K562 (cell line): ENCODE results near the gene IZUMO1R. TPM values are rescaled to one million over a fixed set of nuclear protein-coding genes. Genes with fewer than 3 reads are reported as not detected.

Experiments
- ATAC-seq: fragments of 200-7000 bp; cut with Tn5 transposase; 3 replicates; pipeline ENCODE4 v1.9.1; 2020; ENCODE audit warnings: moderate library complexity
- BruUV-seq: library from RNA; stranded (reverse); fragments of 400-500 nt; replicated peaks from 2 replicates; lab custom pipeline; 2021; lab: Mats Ljungman, UMichigan
- CTCF ChIA-PET: fragments of 300-600 bp; formaldehyde crosslinking; extraction: SDS; loops from one replicate; lab custom pipeline; 2021; ENCODE audit warnings: low intra/inter-chr PET ratio; lab: Yijun Ruan, JAX
- POLR2A ChIA-PET: fragments of 300-600, 350-650 bp; sonication (Branson Sonifier 250); formaldehyde crosslinking; extraction: SDS; loops from one replicate; lab custom pipeline; 2021; ENCODE audit warnings: antibody characterized with exemption, inconsistent platforms; lab: Yijun Ruan, JAX
- DNase-seq, 4 experiments: peaks; one replicate each; pipeline versions ENCODE4 v3.0.0 to v3.0.0-alpha.2; 2011 to 2018; ENCODE audit warnings: low spot score in 3 of 4, mixed read lengths in 3 of 4; ENCODE audit errors: extremely low read depth in 1 of 4
- FAIRE-seq: peaks from 2 replicates; lab custom pipeline; 2011; peaks lifted over from hg19 to GRCh38; lab: Jason Lieb, UNC
- H2AFZ ChIP-seq: 2 replicates; pipeline ENCODE4 v1.6.0; 2011; ENCODE audit warnings: low read depth, low read length, control low read depth, inconsistent platforms
- H3K27ac ChIP-seq: fragments of 200-600 bp; 3 replicates; pipeline ENCODE4 v1.8.0; 2011; ENCODE audit warnings: low read depth, mild to moderate bottlenecking, control low read depth, inconsistent platforms, low read length, moderate library complexity, mixed read lengths; ENCODE audit errors: extremely low read depth
- H3K27me3 ChIP-seq, 2 experiments: fragments of 300-600 bp in 1 of 2; 2 replicates in 1 of 2; 3 replicates in 1 of 2; pipeline versions ENCODE4 v1.6.0 to v1.8.0; 2011; ENCODE audit warnings: inconsistent platforms in 2 of 2, low read length in 2 of 2, mild to moderate bottlenecking in 1 of 2, mixed read lengths in 1 of 2, moderate library complexity in 1 of 2; ENCODE audit not compliant: control insufficient read depth in 2 of 2, insufficient read depth in 2 of 2
- H3K36me3 ChIP-seq: fragments of 300-600 bp; 3 replicates; pipeline ENCODE4 v1.8.0; 2011; ENCODE audit warnings: mild to moderate bottlenecking, low read length, inconsistent platforms; ENCODE audit not compliant: control insufficient read depth, insufficient read depth
- H3K4me1 ChIP-seq, 2 experiments: fragments of 200-600 bp in 1 of 2; replicated peaks in 1 of 2; 2 replicates in 1 of 2; 3 replicates in 1 of 2; pipeline versions ENCODE4 v1.5.1 to v1.8.0; 2011; ENCODE audit warnings: inconsistent platforms in 2 of 2, low read length in 2 of 2, mild to moderate bottlenecking in 1 of 2, mixed read lengths in 1 of 2, moderate library complexity in 1 of 2; ENCODE audit not compliant: control insufficient read depth in 2 of 2, insufficient read depth in 2 of 2
- H3K4me2 ChIP-seq: 2 replicates; pipeline ENCODE4 v1.6.1; 2011; ENCODE audit warnings: low read length, control low read depth, inconsistent platforms, mixed read lengths; ENCODE audit not compliant: insufficient read depth
- H3K4me3 ChIP-seq: fragments of 200-600 bp; sonication (generic), shearing (Covaris generic); 2 replicates; pipeline ENCODE4 v1.5.1; 2016; ENCODE audit warnings: control low read depth, inconsistent platforms
- H3K79me2 ChIP-seq: fragments of 200-600 bp; 3 replicates; pipeline ENCODE4 v1.8.0; 2011; ENCODE audit warnings: low read length, inconsistent platforms; ENCODE audit not compliant: control insufficient read depth, insufficient read depth
- H3K9ac ChIP-seq, 2 experiments: 2 replicates each; pipeline versions ENCODE4 v1.6.0 to v1.6.1; 2011; ENCODE audit warnings: low read depth in 2 of 2, low read length in 2 of 2, control low read depth in 1 of 2, inconsistent platforms in 1 of 2, mild to moderate bottlenecking in 1 of 2, mixed read lengths in 1 of 2; ENCODE audit not compliant: insufficient read depth in 1 of 2
- H3K9me1 ChIP-seq: one replicate; pipeline ENCODE4 v1.6.0; 2011; ENCODE audit warnings: inconsistent platforms, mild to moderate bottlenecking, low read length, moderate library complexity; ENCODE audit not compliant: control insufficient read depth, insufficient read depth
- H3K9me3 ChIP-seq: replicated peaks from 2 replicates; pipeline ENCODE4 v1.5.1; 2011; ENCODE audit warnings: low read depth, low read length, inconsistent platforms; ENCODE audit not compliant: control insufficient read depth, insufficient read depth
- H4K20me1 ChIP-seq: replicated peaks from 2 replicates; pipeline ENCODE4 v1.6.1; 2011; ENCODE audit warnings: low read length, inconsistent platforms, mixed read lengths; ENCODE audit not compliant: control insufficient read depth, insufficient read depth
- ADNP ChIP-seq: fragments of 200-800 bp; sonication (Bioruptor generic); IDR thresholded peaks from 2 replicates; pipeline ENCODE4 v1.6.1; 2016; ENCODE audit warnings: missing genetic modification characterization, missing compliant biosample characterization
- CREB3L1 ChIP-seq: fragments of 450-650 bp; IDR thresholded peaks from 2 replicates; pipeline ENCODE4 v1.6.1; 2014; ENCODE audit warnings: low read depth, mild to moderate bottlenecking, moderate library complexity, borderline replicate concordance
- E2F4 ChIP-seq: sonication (generic); formaldehyde crosslinking; IDR thresholded peaks from 2 replicates; pipeline ENCODE4 v1.8.0; 2022; ENCODE audit warnings: mild to moderate bottlenecking, low read depth, missing genetic modification reagents
- FOXK1 ChIP-seq: sonication (generic); formaldehyde crosslinking; IDR thresholded peaks from 2 replicates; pipeline ENCODE4 v1.8.0; 2022; ENCODE audit warnings: missing genetic modification reagents, mild to moderate bottlenecking, borderline replicate concordance
- IFI16 ChIP-seq: fragments of 250-450 bp; sonication (Bioruptor Pico); IDR thresholded peaks from 2 replicates; pipeline ENCODE4 v2.1.2; 2022; ENCODE audit warnings: mild to moderate bottlenecking, inconsistent platforms
- MEF2D ChIP-seq: conservative IDR thresholded peaks from 2 replicates; pipeline ENCODE4 v1.6.1; 2016; ENCODE audit warnings: low read depth, missing genetic modification characterization, missing compliant biosample characterization
- NFYB ChIP-seq: IDR thresholded peaks from 2 replicates; pipeline ENCODE4 v1.6.1; 2011; ENCODE audit warnings: mild to moderate bottlenecking, moderate library complexity; ENCODE audit not compliant: insufficient read length; ENCODE audit errors: extremely low read depth
- POLR2AphosphoS2 ChIP-seq: IDR thresholded peaks from 2 replicates; pipeline ENCODE4 v1.6.1; 2012; ENCODE audit warnings: low read length, improper control_type of control experiment
- SFPQ ChIP-seq: fragments of 200-400 bp; formaldehyde crosslinking; IDR thresholded peaks from 2 replicates; pipeline ENCODE4 v1.6.1; 2017; ENCODE audit warnings: mild to moderate bottlenecking, low read depth, low read length, moderate library complexity
- SIRT6 ChIP-seq: IDR thresholded peaks from one replicate; pipeline ENCODE4 v1.6.1; 2012; ENCODE audit warnings: low read depth, mild to moderate bottlenecking, control low read depth, inconsistent platforms, low read length, moderate library complexity
- SMAD4 ChIP-seq: fragments of 250-450 bp; sonication (Bioruptor Pico); conservative IDR thresholded peaks from 2 replicates; pipeline ENCODE4 v1.8.0; 2021; ENCODE audit warnings: inconsistent platforms, mild to moderate bottlenecking, moderate library complexity
- STAT5B ChIP-seq: fragments of 250-450 bp; sonication (Bioruptor Pico); IDR thresholded peaks from 2 replicates; pipeline ENCODE4 v1.8.0; 2021; ENCODE audit warnings: mild to moderate bottlenecking, inconsistent platforms
- TAF9B ChIP-seq: fragments of 450-650 bp; IDR thresholded peaks from 2 replicates; pipeline ENCODE4 v1.6.1; 2018; ENCODE audit warnings: mild to moderate bottlenecking; ENCODE audit not compliant: partially characterized antibody
- TFAM ChIP-seq: fragments of 250-450 bp; sonication (Bioruptor Pico); conservative IDR thresholded peaks from 2 replicates; pipeline ENCODE4 v1.5.0; 2021; ENCODE audit warnings: mild to moderate bottlenecking, moderate library complexity
- U2AF2 ChIP-seq: fragments of 200-400 bp; formaldehyde crosslinking; optimal IDR thresholded peaks from 2 replicates; pipeline ENCODE3; 2017; ENCODE audit warnings: low read depth, mild to moderate bottlenecking, low read length
- ZNF12 ChIP-seq: sonication (generic); formaldehyde crosslinking; IDR thresholded peaks from 2 replicates; pipeline ENCODE4 v1.4.0; 2020; ENCODE audit warnings: mild to moderate bottlenecking, missing genetic modification reagents
- ZNF174 ChIP-seq: fragments of 250-450 bp; sonication (Bioruptor Pico); IDR thresholded peaks from 2 replicates; pipeline ENCODE4 v1.4.0; 2020; ENCODE audit warnings: mild to moderate bottlenecking
- ZNF239 ChIP-seq: fragments of 250-450 bp; sonication (Bioruptor Pico); IDR thresholded peaks from 2 replicates; pipeline ENCODE4 v1.4.0; 2020; ENCODE audit warnings: mild to moderate bottlenecking
- ZNF77 ChIP-seq: fragments of 250-450 bp; sonication (Bioruptor Pico); IDR thresholded peaks from 2 replicates; pipeline ENCODE4 v1.5.0; 2020
- WGBS: fragments of 100-300 bp; shearing (Covaris generic); methylation state at CpG from one replicate; pipeline ENCODE4 v1.1.6; 2016; ENCODE audit warnings: low coverage, mixed read lengths; ENCODE audit not compliant: insufficient coverage; ENCODE audit errors: missing lambda C conversion rate; 5-methylcytosine and 5-hydroxymethylcytosine counted together
- in situ Hi-C: fragments of 300-500 bp; cut with MboI; formaldehyde crosslinking; loops from 4 replicates; pipeline ENCODE4 v1.15.0; 2018; ENCODE audit warnings: inconsistent platforms, mixed read lengths
- intact Hi-C: fragments of 100-400 bp; cut with micrococcal nuclease; formaldehyde crosslinking; loops from 2 replicates; pipeline ENCODE4 v1.14.2; 2022
- polyA plus RNA-seq, 8 experiments: library from polyadenylated mRNA; depleted of rRNA in 4 of 8; stranded (reverse) in 5 of 8; unstranded in 3 of 8; fragments of >200 nt; fragmentation: Nextera tagmentation in 2 of 8; fragmentation: Illumina TruSeq in 1 of 8; extraction: Ambion mirVana in 2 of 8; extraction: Trizol in 1 of 8; gene quantifications; 2 replicates each; pipeline versions ENCODE4 v1.2.1 to v1.2.3, GENCODE V29; 2011 to 2014; ENCODE audit warnings: inconsistent platforms in 1 of 8, missing spikeins in 1 of 8
- total RNA-seq, 7 experiments: library from RNA; depleted of rRNA in 6 of 7; stranded (reverse); fragments of >200 nt in 6 of 7; fragmentation: Illumina TruSeq in 2 of 7; extraction: Trizol in 2 of 7; gene quantifications; 2 replicates each; pipeline versions ENCODE4 v1.2.1 to v1.2.3, GENCODE V29; 2011 to 2021; ENCODE audit warnings: low replicate concordance in 1 of 7

Gene IZUMO1R
- total and polyA plus RNA-seq, 9 of the 15 experiments (the other 6 are each of a cell fraction or from before 2014, with no cell fraction given), result not detected

- TF ChIP-seq SFPQ, result no peak
- TF ChIP-seq E2F4 (CRISPR knock-in tag), result no peak
- no peak for TF ChIP-seq IFI16 (CRISPR knock-in tag)
Observed at GRCh38 chr11:94325681-94326080, 21.3 kb downstream of the IZUMO1R start (continued).

DNA sequence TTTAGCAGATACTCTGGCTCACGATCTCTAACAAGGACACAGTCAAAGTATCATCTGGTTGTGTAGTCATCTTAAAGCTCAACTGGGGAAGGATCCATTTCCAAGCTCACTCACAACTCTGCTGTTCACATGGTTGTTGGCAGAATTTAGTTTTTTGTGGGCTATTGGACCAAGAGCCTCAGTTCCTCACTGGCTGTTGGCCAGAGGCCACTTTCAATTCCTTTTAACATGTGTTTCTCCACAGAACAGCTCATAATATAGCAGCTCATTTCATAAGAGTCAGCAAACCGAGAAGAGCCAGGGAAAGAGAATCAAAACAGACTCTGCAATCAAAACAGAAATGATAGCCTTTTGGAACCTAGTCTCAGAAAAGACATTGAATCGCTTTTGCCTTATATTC, 22.6 kb downstream of the IZUMO1R start:
- DNase-seq (no peak), FAIRE-seq (no peak), ATAC-seq (no peak)
- Histone ChIP-seq H3K4me2 (no peak overlapping the region), H2AFZ (no peak overlapping the region), H3K4me1 (no peaks in the 10 kb centered on the region), H3K79me2 (no peaks in the 10 kb centered on the region), H3K36me3 (no peaks in the 10 kb centered on the region), H4K20me1 (no peaks in the 10 kb centered on the region), H3K9ac (no peak overlapping the region), H3K27ac (no peak overlapping the region), H3K27me3 (peaks cover 4 to 7% of the 10 kb centered on the region in 2 experiments; a peak in 3 of 5 replicates), H3K4me3 (no peak overlapping the region), H3K9me3 (no peaks in the 10 kb centered on the region), H3K9me1 (no peaks in the 10 kb centered on the region)
- CTCF ChIA-PET, result interaction anchor here (2.1 kb wide), 1 partner anchor 178 kb away, joined by 12 read pairs; no protein-coding TSS in a partner anchor
- POLR2A ChIA-PET, result no interaction called here
- WGBS, result 0% methylated on average over 3 of the region's 3 CpGs
- in situ Hi-C loops (loop anchor here (10.0 kb wide), 1 partner anchor 178 kb away; no protein-coding TSS in a partner anchor), intact Hi-C loops (loop anchor here (5.0 to 10.0 kb wide), 4 partner anchors 90 to 432 kb away; no protein-coding TSS in a partner anchor)
- BruUV-seq, result no TSS peak
- TF ChIP-seq ZNF77 (CRISPR knock-in tag) (no peak), ZNF174 (CRISPR knock-in tag) (no peak), FOXK1 (CRISPR knock-in tag) (no peak), ZNF12 (CRISPR knock-in tag) (no peak), TFAM (CRISPR knock-in tag) (no peak), SIRT6 (no peak), U2AF2 (no peak), ADNP (tag) (no peak), NFYB (no peak), ZNF239 (CRISPR knock-in tag) (no peak), MEF2D (tag) (no peak), POLR2AphosphoS2 (no peak), TAF9B (no peak), SMAD4 (CRISPR knock-in tag) (no peak), STAT5B (no peak), CREB3L1 (no peak)
